Glomerular endothelial cell (primary cell): ENCODE results near the gene ADGRV1. TPM values are rescaled to one million over a fixed set of nuclear protein-coding genes. Genes with fewer than 3 reads are reported as not detected.

Experiments used
- total RNA-seq: library from RNA; depleted of rRNA; stranded (reverse); fragments of >200 nt; gene quantifications from 2 replicates; pipeline ENCODE4 v1.2.3, GENCODE V29; 2015

The ADGRV1 gene
- total RNA-seq, 1 donor from 2014 or later: 0.12 TPM

Other genes with a start within 250 kb of the ADGRV1 start
- 7.3 and 12.2 TPM in 2 replicates for gene CETN3, start 149.0 kb upstream of the ADGRV1 start, total RNA-seq
- gene MBLAC2, start 84.0 kb upstream of the ADGRV1 start, total RNA-seq: 4.4 and 6.2 TPM in 2 replicates
- 7.9 and 15.1 TPM in 2 replicates for gene POLR3G, start 83.9 kb upstream of the ADGRV1 start, total RNA-seq
- 17.9 and 19.6 TPM in 2 replicates for gene LYSMD3, start 29.2 kb upstream of the ADGRV1 start, total RNA-seq